Measurements from ENCODE around the gene KRTAP17-1.

Gene KRTAP17-1

GRCh38 chr17:41332239-41332638 is 16.7 kb upstream of the KRTAP17-1 start:
- DNase-seq, result no peak

- DNase-seq, result no peak
Observed at GRCh38 chr17:41331606-41332005, 16.1 kb upstream of the KRTAP17-1 start.

- peak; percentile 70 for DNase-seq
Observed at GRCh38 chr17:41329279-41329948, 13.9 kb upstream of the KRTAP17-1 start.

GRCh38 chr17:41328207-41328606 is 12.7 kb upstream of the KRTAP17-1 start:
- no peak for DNase-seq

GRCh38 chr17:41327411-41328120 is 12.1 kb upstream of the KRTAP17-1 start:
- DNase-seq, result no peak

- DNase-seq, result no peak
Observed at GRCh38 chr17:41326173-41327145, 10.9 kb upstream of the KRTAP17-1 start.

- no peak for DNase-seq
Observed at GRCh38 chr17:41325611-41326010, 10.1 kb upstream of the KRTAP17-1 start.

- no peak for DNase-seq
Observed at GRCh38 chr17:41325126-41325525, 9.6 kb upstream of the KRTAP17-1 start.

- no peak for DNase-seq
Observed at GRCh38 chr17:41324180-41325075, 8.9 kb upstream of the KRTAP17-1 start.

- DNase-seq, result no peak
Observed at GRCh38 chr17:41322903-41323895, 7.7 kb upstream of the KRTAP17-1 start.

- peak; percentile 70 for DNase-seq
Observed at GRCh38 chr17:41322094-41322902, 6.8 kb upstream of the KRTAP17-1 start.

GRCh38 chr17:41318231-41318630 is 2.7 kb upstream of the KRTAP17-1 start:
- DNase-seq, result no peak

GRCh38 chr17:41315814-41316445 is 420 bp upstream of the KRTAP17-1 start:
- DNase-seq, result no peak

- no peak for DNase-seq
Observed at GRCh38 chr17:41311111-41311510, 4.4 kb downstream of the KRTAP17-1 start.

- no peak for DNase-seq
Observed at GRCh38 chr17:41308918-41309359, 6.6 kb downstream of the KRTAP17-1 start, which contains the start of gene KRTAP16-1. KRTAP16-1 (minus strand) TSS chr17:41309309; CDS start chr17:41309253, 56 bp downstream.

GRCh38 chr17:41308251-41308917 is 7.1 kb downstream of the KRTAP17-1 start:
- DNase-seq, result no peak

GRCh38 chr17:41307647-41308046 is 7.9 kb downstream of the KRTAP17-1 start:
- peak; percentile 90 for DNase-seq

GRCh38 chr17:41304091-41304490 is 11.4 kb downstream of the KRTAP17-1 start:
- DNase-seq, result no peak
